ENCODE measurements around the gene ITPRIP. TPM values are rescaled to one million over a fixed set of nuclear protein-coding genes. Genes with fewer than 3 reads are reported as not detected.

ITPRIP gene
- total RNA-seq, 6 experiments from 2014 or later = 2.9 to 9.7 (median 7.7) TPM

DNA sequence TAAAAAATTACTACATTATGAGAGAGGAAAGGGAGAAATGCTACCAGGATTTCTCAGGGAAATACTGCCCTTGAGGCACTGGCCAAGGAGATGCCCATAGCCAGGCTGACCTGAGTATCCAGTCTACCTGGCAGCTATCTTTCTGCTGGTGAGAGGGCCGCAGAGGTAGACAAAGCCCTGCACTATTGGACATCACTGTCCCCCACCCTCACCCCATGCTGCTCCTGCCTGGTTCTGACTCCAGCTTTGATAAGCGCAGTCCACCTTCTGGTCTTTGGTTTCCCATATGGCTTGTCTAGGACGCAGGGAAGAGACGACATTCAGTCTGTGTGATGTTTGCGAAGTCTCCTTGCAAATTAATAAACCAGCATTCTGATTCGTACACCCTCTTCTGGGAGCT lies 3.7 kb downstream of the ITPRIP start:
- Histone ChIP-seq H3K27me3 (no peaks in the 10 kb centered on the region), H3K27ac (no peak overlapping the region), H3K4me3 (no peak overlapping the region), H3K36me3 (no peaks in the 10 kb centered on the region), H3K4me1 (peaks cover 0 to 35% (median 0%) of the 10 kb centered on the region in 4 donors), H3K9me3 (no peaks in the 10 kb centered on the region)
- intact Hi-C loops (cut with DNase I) = no loop called here
- ATAC-seq (no peak), DNase-seq (peak in 1 of 3 donors; percentile 35)
- 81% methylated on average over 5 of the region's 6 CpGs for WGBS (ENCODE audit: insufficient coverage, low coverage, low lambda C conversion rate, missing lambda C conversion rate)
- TF ChIP-seq, protein P1, sequence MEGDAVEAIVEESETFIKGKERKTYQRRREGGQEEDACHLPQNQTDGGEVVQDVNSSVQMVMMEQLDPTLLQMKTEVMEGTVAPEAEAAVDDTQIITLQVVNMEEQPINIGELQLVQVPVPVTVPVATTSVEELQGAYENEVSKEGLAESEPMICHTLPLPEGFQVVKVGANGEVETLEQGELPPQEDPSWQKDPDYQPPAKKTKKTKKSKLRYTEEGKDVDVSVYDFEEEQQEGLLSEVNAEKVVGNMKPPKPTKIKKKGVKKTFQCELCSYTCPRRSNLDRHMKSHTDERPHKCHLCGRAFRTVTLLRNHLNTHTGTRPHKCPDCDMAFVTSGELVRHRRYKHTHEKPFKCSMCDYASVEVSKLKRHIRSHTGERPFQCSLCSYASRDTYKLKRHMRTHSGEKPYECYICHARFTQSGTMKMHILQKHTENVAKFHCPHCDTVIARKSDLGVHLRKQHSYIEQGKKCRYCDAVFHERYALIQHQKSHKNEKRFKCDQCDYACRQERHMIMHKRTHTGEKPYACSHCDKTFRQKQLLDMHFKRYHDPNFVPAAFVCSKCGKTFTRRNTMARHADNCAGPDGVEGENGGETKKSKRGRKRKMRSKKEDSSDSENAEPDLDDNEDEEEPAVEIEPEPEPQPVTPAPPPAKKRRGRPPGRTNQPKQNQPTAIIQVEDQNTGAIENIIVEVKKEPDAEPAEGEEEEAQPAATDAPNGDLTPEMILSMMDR (IDR thresholded peaks at IDR 0.05) = no peak
- TF ChIP-seq POLR2A (IDR thresholded peaks at IDR 0.05) = no peak

- no peak overlapping the region for H3K4me3 ChIP-seq
- peak in 1 of 3 donors; percentile 39 for DNase-seq
- peaks cover 0 to 41% (median 0%) of the 10 kb centered on the region in 4 donors for H3K4me1 ChIP-seq
- H3K27ac ChIP-seq = peak overlapping the region in 2 of 3 donors; percentile 12 to 26
- no peaks in the 10 kb centered on the region for H3K27me3 ChIP-seq
- WGBS (ENCODE audit: insufficient coverage, low coverage, low lambda C conversion rate, missing lambda C conversion rate) = 56% methylated on average over 6 of the region's 15 CpGs
- intact Hi-C loops (cut with DNase I) = no loop called here
- H3K9me3 ChIP-seq = no peaks in the 10 kb centered on the region
- no peaks in the 10 kb centered on the region for H3K36me3 ChIP-seq
- TF ChIP-seq, protein P1 (IDR thresholded peaks at IDR 0.05) = no peak
- TF ChIP-seq POLR2A (IDR thresholded peaks at IDR 0.05) = no peak
- no peak for ATAC-seq
Observed at GRCh38 chr10:104333728-104334373, 4.4 kb downstream of the ITPRIP start.

DNA sequence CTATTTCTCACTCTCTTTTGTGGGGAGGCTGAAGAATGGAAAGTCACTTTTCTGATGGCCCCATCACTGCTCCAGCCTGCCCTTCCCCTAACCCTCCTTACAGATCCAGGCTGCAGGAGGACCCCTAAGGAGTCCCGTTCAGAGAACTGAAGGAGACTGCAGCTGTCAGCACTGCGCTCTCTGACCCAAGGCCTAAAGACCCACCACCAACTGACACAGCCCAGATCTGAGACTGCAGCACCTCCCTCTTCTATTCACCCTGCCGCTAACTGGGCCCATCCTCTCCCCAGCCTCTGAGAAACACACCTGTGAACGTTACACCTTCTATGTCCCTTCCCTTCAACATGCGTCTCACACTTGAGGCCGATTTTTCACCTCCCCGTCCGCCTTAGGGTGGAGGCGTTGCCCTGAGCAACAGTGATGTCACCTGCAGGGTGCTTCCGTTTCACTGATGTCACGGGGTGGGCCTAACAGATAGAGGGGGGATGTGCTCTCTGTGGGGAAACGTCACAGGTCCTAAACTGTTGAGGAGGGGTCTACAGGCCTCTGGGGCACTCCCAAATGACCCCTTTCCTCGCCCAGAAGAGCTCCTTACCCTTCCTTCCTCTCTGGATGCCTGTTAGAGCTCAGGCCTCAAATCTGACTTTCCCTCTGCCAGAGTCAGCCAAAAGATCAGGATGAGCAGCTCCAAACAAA lies 5.1 kb downstream of the ITPRIP start:
- no peaks in the 10 kb centered on the region for H3K27me3 ChIP-seq
- H3K27ac ChIP-seq = peak overlapping the region in 2 of 3 donors; percentile 12 to 26
- DNase-seq = peak in 1 of 3 donors; percentile 43
- no peaks in the 10 kb centered on the region for H3K9me3 ChIP-seq
- ATAC-seq = no peak
- intact Hi-C loops (cut with DNase I) = no loop called here
- H3K36me3 ChIP-seq = no peaks in the 10 kb centered on the region
- H3K4me1 ChIP-seq = peaks cover 0 to 41% (median 0%) of the 10 kb centered on the region in 4 donors
- TF ChIP-seq, protein P1 (IDR thresholded peaks at IDR 0.05) = no peak
- no peak for TF ChIP-seq POLR2A (IDR thresholded peaks at IDR 0.05)
- 78% methylated on average over 11 of the region's 13 CpGs for WGBS (ENCODE audit: insufficient coverage, low coverage, low lambda C conversion rate, missing lambda C conversion rate)
- no peak overlapping the region for H3K4me3 ChIP-seq

GRCh38 chr10:104332243-104333031 lies 5.8 kb downstream of the ITPRIP start:
- Histone ChIP-seq H3K4me3 (no peak overlapping the region), H3K4me1 (peaks cover 0 to 46% (median 0%) of the 10 kb centered on the region in 4 donors), H3K36me3 (no peaks in the 10 kb centered on the region), H3K9me3 (no peaks in the 10 kb centered on the region), H3K27me3 (no peaks in the 10 kb centered on the region), H3K27ac (peak overlapping the region; percentile 9 to 31 (median 19))
- WGBS (ENCODE audit: insufficient coverage, low coverage, low lambda C conversion rate, missing lambda C conversion rate) = 63% methylated on average over 9 of the region's 11 CpGs
- intact Hi-C loops (cut with DNase I) = no loop called here
- peak in 1 of 4 donors; percentile 3 for ATAC-seq
- peak in 2 of 3 donors; percentile 15 to 38 for DNase-seq
- TF ChIP-seq POLR2A (IDR thresholded peaks at IDR 0.05) = no peak
- TF ChIP-seq, protein P1 (IDR thresholded peaks at IDR 0.05) = no peak
